ENCODE data around the gene LRRC25.

Gene LRRC25

DNA sequence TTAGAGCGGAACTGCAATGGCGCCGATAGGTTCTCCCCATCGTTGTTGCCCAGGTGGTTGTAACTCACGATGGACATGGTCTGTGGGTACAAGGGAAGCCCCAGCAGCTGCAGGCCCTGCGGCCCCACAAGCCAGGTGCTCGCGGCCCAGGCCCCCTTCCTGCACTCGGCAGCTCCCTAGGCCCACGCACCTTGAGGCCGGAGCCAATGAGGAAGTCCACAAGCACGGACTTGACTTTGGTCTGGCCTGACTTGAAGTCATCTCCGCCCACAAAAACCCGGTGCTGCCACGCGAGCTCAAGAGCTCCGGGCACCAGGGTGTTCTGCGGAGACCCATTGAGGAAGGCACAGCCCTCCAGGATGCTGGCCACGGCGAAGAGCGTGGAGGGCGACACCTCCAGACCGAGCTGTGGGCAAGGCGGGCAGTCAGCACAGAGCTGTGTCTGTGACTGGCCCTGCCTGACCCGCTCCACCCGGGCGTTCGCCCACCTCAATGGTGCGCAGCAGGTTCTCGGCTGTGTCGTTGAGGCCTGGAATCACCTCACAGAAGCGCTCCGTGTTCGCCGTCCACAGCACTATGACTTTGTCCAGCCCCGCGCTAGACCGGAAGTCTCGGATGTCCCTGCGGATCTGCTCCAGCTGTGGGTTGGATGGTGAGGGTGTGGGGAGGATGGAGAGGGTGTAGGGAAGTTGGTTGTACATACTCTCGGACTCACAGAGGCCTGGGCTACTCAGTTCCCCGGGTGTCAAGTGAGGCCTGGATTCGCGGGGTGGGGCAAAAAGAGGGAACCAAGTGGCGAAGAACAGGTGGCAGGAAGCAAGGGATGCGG lies 38.6 kb upstream of the LRRC25 start:
- no peak for DNase-seq

DNA sequence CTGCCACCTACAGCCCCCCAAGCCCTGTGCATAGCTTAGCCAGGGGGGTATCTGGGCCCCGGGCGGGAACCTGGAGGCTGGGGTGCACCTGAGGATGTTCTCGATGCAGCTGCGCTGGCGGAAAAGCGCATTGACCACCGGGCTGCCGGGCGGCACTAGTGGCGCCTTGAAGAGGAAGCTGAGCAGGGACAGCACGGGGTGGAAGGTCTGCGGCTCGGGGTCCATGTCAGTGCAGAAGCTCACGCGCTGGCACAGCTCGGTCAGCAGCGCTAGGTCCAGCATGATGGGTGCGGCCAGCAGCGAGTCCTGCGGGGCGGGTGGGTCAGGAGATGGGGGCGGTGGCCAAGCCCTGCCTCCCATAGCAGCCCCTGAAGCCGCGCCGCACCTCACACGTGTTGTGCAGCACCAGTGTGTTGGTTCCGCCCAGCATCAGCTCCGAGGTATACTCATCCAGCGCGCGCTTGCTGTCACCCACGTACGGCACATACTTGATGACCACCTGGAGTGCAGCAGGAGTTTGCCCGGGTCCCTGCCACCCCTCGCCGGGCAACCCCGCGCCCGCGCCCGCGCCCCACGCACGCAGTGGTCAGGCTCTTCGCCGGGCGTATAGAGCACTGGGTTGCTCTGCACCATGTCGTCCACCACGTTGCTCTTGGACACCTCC lies 37.9 kb upstream of the LRRC25 start:
- no peak for DNase-seq

DNA sequence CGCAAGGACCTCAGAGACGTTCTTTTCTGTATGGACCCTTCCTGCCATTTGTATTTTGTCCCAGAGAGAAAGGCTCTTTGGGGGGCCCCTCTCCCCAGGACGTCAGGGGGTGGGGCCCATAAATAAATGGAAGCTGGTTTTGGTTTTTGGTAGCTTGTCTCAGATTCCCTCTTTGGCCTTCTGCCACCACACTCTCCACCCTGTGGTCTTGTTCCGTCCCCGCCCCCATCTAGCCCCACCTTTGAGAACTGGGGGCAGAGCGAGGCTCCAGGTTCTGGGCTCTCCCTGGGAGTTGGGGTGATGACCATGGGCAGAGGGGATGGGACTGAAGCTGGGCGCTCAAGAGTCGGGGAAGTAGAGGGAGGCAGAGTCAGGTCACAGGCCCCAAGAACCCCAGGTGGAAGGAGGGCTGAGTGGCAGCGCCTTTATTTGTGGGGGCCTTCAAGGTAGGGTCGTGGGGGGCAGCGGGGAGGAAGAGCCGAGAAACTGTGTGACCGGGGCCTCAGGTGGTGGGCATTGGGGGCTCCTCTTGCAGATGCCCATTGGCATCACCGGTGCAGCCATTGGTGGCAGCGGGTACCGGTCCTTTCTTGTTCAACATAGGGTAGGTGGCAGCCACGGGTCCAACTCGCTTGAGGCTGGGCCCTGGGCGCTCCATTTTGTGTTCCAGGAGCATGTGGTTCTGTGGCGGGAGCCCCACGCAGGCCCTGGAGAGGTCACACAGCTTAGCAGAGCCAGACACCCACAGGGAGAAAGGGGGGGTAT lies 37.2 kb upstream of the LRRC25 start:
- DNase-seq: no peak

DNA sequence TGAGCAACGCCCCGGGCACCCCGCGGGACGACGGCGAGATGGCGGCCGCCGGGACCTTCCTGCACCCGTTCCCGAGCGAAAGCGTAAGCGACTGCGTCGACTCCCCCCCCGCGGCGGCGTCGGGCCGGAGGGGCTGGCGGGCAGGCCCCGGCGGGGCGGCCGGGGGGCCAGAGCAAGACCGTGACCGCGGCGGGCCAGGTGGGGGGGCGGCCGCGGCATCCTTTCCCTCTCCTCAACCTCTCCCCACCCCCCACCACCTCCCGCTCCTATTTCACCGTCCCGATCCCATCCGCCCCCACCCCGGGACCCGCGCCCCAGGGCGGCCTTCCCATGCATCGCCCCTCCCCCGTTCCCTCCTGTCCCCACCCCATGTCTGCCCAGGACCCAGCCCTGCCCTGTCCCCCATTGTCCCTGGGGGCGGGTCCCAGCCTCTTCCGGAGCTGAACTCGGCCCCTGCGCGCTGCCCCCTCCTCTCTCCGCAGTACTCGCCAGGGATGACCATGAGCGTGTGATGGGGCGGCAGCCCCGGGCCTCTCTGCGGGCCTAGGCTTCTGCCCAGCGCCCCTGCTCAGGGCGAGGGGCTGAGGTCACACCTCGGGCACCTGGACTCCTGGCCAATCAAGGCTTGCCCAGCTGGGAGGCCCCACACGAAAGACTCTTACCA lies 36.4 kb upstream of the LRRC25 start:
- DNase-seq: no peak

DNA sequence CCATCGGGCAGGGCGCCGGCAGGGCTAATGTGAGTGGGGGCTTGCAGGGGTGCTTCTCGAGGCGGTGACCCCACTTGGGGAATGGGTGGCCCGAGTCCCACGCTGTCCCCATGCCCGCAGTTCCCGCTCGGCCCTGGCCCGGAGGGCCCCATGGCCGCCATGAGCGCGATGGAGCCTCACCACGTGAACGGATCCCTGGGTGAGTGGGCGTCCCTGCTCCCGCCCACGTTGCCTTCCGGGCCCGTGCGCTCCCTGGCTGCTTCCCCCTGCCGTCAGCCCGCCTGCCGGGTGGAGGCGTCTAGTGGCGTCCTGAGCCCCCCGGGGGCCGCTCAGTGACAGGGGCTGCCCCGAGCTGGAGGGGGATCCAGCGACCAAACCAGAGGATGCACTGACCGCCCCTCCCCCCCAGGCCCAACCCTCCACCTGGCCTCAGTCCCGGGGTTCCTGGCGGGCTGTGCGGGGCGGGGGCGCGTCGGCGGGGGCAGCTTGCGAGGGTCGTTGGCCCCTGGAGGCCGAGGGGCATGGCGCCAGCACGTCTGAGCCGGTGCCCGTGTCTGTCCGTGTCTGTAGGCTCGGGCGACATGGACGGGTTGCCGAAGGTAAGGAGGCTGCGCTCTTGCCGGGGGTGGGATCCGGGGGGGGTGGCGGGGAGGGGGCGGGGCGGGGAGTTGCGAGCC lies 35.7 kb upstream of the LRRC25 start:
- no peak for DNase-seq

DNA sequence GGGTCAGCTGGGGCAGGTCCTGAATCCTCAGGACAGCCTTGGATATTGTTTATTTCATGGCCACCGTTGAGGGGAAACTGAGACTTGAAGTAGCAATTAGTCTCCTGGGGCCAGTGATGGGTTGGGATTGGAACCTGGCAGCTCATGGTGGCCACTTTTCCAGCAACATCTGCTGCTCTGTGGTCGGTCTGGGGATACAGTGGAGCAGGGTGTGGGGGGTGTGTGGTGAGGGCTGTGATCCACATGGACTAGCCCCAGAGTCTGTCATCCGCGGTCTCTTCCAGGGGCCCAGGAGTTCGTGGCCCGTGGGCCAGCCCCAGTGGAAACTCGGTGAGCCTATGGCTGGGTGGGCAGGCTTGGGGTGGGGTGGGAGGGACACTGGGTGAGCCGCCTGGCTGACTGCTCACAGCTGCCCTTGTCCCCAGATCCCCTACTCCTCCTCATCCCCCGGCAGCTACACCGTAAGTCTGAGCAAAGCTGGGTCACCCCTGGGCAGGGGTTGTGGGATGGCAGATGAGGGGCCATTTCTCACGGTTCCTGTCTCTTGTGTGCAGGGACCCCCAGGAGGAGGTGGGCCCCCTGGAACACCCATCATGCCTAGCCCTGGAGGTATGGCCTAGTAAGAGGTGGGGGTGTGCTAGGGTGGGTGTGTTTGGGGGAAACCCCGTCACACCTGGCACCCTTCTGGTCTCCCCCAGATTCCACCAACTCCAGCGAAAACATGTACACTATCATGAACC lies 35.0 kb upstream of the LRRC25 start:
- no peak for DNase-seq

DNA sequence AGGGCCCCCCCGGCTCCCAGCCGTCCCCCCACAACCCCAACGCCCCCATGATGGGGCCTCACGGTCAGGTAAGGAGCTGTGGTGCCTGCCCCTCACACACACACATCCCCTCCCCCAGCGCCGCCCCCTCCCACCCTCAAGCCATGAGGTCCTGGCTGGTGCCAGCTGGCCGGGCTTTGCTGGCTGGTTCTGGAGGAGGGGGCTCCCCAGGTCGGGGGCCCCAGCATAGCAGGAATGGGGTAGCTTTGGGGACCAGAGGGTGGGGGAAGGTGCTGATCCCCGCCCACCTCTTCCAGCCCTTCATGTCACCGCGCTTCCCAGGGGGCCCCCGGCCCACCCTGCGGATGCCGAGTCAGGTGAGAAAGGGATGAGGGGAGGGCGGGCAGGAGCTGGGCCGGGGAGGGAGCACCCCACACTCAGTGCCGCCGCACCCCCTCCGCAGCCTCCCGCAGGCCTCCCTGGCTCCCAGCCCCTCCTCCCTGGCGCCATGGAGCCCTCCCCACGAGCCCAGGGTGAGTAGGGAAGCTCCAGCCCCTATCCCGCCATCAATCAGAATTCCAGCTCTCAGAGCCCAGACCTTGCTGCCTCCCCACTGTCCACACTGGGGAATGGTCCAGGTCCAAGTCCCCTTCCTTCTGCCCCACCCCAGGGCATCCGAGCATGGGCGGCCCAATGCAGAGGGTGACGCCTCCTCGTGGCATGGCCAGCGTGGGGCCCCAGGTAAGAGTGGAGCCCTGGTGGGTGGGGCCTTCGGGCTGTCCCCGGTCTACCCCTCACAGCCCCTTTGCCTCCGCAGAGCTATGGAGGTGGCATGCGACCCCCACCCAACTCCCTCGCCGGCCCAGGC lies 34.2 kb upstream of the LRRC25 start:
- DNase-seq: no peak

DNA sequence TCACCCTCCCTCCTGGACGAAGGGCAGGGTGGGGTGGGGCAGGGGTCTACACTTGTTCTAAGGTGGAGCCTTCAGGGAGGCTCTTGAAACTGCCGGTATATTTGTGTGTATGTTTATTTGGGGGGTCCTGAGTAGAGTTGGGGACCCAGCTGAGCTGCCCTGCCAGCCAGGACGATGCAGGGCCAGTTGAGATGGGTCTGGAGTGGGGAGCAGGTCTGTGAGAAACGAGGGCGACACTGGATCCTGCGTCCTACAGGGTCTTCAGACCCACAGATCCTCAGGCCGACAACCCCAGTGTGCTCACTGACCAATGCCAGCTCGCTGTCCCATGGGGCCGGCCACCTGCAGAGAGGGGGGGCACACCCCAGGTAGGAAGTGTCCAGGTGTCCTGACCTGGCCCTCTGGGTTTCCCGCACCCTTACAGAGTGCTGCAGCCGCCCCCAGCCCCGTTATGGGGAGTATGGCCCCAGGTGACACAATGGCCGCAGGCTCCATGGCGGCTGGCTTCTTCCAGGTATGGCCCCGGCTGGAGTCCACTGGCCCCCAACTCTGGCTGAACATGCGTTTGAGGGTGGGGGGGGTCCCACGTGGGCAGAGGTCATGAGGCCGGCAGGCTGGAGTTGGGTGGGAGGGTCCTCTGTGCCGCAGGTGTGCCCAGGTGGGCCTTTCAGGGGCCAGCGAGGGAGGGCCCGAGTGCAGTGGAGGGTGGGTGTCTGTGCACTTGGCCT lies 33.2 kb upstream of the LRRC25 start:
- DNase-seq: no peak

DNA sequence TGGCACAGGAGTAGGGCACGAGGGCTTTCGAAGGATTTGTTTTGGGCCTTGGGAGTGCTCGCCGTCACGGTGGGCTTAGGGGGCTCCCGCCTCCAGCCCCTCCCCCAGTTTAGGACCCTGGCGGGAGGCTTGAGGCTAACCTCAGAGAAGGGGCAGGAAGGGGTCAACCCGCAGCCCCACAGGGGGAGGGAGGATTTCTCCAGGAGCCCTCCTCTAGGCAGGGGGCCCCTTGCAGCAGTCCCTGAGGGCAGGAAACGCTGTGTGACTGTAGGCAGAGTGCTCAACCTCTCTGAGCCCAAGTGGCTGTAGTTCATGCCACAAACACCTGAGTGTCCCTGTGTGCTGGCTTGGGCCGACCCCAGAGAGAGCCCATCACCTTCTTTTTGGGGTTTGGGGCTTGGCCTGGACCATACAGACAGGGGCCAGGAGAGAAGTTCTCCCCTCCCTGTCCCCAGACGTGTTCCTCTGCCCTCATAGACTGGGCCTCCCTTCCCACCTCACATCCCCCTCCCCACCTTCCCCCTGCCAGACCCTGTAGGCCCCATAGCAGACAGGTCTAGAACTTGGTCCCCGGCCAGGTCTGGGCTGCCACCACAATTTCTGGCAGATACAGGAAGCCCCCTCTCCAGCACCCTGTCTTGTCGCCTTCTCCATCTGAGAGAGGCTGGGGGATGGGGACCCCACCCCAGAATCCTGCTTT lies 32.4 kb upstream of the LRRC25 start:
- no peak for DNase-seq

DNA sequence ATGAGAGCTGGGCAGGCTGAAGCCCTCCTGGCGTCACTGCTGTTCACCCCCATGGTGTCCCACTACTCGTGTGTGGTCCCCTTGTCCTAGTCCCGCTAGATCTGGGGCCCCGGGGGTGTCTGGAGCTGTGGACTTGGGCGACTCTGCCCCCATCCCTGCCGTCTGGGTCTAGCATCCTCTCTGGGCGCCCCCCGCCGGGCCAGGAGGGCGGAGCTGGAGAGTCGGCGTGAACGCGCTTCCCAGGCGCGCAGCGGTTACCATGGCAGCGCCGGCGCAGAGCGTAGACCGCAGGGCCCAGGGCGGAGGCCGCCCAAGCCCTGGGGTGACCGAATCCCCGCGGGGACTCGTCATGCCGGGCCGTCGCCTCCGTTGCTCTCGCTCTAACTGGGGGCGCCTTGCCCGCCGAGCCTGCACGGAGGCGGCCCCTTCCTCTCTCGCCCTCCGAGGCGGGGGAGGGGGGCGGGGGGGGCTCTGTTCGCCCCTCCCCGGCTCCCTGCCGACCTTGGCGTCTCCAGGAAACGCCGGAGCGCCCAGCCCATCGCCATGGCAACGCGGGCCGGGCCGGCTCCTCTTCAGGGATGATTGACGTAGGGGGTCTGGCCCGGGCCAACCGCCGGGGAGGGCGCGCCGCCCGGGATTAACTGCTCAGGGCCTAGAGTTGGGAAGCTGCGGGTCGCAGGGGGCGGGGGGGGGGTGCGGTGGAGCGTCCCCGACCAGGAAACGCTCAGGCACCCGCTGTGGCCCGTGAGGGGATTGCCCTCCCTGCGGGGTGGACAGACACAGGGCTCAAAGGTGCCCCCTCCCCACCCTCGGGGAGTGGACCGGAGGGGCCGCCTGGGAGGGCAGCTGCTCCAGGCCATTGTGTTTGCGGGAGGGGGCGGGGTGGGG lies 31.6 kb upstream of the LRRC25 start:
- DNase-seq: peak in 1 of 2 experiments; percentile 35

DNA sequence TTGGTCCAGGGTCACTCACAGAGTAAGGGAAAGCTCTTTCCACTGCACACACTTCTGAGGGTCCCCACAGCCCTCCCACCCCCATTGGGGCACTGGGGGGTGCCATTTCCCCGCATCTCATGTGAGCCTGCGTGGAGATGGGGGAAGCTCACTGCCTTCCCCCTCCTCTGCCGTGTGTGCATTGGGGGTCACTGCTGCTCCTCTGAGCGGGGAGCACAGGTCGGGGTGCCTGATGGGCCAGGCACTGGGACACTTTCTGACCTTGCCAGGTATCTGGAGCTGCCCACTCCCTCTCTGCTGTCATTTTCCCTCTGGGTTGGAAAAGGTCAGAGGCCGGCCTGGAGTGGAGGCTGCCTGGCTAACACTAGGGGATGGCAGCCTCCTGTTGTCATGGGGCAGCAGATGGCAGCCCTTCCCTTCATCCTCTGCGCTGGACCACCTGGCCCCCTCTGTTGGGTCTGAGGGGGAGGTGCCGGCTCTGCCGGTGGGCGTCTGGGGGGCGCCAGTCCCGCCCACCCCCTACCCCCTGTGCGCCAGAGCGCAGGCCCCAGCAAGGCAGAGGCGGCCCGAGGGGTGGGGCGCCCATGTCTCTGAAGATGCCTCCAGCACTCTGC lies 30.9 kb upstream of the LRRC25 start:
- DNase-seq: no peak

DNA sequence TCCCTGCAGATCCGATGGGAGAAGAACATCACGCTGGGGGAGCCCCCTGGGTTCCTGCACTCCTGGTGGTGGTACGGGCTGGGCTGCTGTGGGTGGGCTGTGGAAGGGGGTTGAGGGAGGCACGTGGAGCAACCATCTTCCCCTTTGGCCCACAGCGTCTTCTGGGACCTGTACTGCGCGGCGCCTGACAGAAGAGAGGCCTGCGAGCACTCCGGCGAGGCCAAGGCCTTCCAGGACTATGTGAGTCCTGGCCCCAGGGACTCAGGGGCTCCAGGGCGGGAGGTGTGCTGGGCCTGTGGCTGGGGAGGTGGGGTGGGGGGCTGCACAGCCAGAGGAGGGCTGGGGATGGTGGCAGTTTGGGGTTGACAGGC lies 30.3 kb upstream of the LRRC25 start:
- no peak for DNase-seq

DNA sequence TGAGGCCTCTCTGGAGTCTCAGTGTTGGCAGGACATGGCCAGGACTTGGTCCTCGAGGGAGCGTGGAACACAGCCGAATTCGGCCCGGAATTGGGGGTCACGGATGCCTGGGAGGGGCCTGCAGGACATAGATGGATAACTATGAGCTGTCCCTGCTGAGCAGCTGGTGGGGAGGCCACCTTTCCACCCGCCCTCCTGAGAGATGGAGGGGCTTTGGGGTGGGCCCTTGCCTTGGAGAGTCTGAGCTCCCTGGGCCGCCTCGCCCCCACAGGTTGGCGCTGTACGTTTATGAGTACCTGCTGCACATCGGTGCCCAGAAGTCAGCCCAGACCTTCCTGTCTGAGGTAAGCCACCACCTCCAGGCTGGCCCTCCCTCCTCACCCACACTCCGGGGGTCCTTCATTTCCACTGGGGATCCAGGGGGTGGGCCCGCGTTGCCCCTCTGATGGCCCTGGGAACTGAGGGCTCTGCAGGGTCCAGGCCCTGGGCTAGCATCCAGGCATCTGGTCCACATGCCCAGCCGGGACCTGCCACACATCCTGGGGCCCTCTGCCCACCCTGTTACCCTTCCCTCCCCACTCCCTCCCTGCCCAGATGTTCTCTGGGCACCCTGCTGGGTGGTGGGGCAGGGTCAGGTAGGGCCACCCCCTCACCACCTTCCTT lies 29.8 kb upstream of the LRRC25 start:
- no peak for DNase-seq

DNA sequence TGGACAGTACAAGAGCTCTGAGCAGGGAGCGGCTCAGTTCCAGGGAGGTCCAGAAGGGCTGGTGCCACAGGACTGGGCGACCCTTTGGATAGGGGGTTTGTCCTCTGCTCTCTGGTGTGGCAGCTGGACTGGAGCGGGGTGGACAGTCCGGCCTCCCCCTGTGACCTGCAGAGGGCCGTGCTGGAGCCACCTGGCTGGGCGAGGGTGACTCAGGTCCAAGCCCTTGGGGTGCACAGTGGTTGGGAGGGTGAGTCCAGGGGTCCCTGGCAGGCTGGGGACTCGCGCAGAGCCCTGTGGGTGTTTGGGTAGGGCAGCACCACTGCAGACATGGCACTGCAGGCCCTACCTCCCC lies 29.0 kb upstream of the LRRC25 start:
- no peak for DNase-seq

DNA sequence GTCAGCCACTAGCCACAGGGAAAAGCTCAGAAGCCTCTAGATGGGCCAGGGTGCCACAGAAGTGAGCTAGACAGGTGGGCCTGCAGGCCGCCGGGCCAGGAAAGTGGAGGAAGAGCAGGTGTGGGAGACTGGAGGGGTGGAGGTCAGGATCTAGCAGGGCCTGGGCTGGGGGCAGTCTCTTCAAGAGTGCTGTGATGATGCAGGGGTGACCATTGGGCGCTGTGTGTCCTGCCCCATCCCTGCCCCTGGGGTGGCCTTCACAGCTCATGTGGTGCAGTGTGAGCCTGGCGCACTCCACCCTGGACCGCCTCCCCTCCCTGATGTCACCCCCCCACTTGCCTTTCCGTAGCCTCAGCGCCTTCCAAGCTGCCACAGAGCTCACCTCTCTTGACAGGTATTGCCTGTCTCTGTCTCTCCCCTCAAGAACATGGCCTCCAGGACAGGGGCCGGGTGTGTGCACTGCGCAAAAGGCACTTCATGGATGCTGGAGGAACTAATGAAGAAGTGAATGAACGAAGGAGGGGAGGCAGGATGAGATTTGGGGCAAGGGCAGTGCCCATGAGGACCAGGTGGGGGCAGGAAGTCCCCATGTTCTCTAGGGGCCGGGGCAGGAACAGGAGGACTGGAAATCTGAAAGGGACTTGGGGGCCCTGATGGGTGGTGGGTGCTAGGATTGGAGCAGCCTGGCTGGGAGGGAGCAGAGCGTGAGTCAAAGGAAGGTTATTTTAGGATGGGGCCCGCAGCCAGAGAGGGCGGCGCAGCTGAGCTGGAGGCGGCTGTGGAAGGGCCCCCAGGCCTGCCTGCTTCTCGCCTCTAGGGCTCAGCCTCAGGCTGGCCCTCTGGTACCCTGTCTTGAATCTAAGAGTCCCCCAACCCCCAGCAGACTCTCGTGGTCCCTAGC lies 28.3 kb upstream of the LRRC25 start:
- no peak for DNase-seq

DNA sequence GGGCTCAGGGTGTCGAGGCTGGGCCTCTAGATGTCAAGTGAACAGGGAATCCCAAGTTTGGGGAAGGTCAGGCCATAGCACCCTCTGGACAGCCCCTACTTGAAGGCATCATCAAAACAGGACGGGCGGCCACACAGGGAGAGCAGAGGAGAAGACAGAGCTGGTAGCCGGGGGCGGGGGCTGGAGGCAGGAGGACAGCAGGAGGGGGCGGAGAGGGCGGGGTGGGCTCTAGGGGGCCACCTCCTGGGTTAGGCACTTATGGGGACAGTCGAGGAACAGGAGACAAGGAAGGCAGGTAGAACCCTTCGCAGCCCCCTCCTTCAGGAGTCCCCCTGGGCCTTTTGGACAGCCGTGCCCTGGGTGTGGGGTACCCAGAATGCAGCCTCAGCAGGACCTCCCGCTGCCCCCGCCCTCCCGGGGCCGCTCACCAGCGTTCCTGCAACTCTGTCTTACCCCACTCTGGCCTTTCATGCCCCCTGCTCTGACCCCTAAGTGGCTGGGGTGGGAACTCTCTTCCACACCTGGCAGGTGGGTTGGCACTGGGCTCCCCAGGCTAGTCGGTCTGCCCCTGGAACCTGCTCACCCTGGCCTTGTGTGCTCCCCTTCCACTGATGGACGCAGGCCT lies 27.6 kb upstream of the LRRC25 start:
- DNase-seq: no peak

All from cerebellar nuclear complex (tissue), 1 donor.